HCT116 (cell line): ENCODE data around the gene TAS2R7. TPM values are rescaled to one million over a fixed set of nuclear protein-coding genes. Genes with fewer than 3 reads are reported as not detected.

Experiments used
- ATAC-seq: fragments of 200-7000 bp; cut with Tn5 transposase; 2 replicates; pipeline ENCODE4 v1.9.1; 2020; ENCODE audit warnings: mild to moderate bottlenecking, moderate library complexity
- BruUV-seq: library from RNA; stranded (reverse); fragments of 400-500 nt; replicated peaks from 2 replicates; lab custom pipeline; 2021; lab: Mats Ljungman, UMichigan
- CTCF ChIA-PET: fragments of 300-600 bp; sonication (Branson Sonifier 250); formaldehyde crosslinking; loops from one replicate; lab custom pipeline; 2021; ENCODE audit warnings: antibody characterized with exemption; lab: Charles Lee
- POLR2A ChIA-PET: fragments of 300-600, 350-600 bp; sonication (Branson Sonifier 250); formaldehyde crosslinking; loops from one replicate; lab custom pipeline; 2021; ENCODE audit warnings: antibody characterized with exemption; lab: Charles Lee
- RAD21 ChIA-PET, 2 experiments: fragments of 300-600 bp; sonication (Branson Sonifier 250); formaldehyde crosslinking; loops; one replicate each; lab custom pipeline; 2023; ENCODE audit warnings: low total read pairs in 2 of 2; ENCODE audit not compliant: uncharacterized antibody in 2 of 2, unreplicated experiment in 2 of 2, low non-redundant PET in 1 of 2; lab: Charles Lee
- DNase-seq: peaks from one replicate; pipeline ENCODE4 v3.0.0-alpha.2; 2010; ENCODE audit warnings: low read depth, low spot score
- H2AFZ ChIP-seq: fragments of 200-600 bp; shearing (Covaris generic), sonication (generic); 2 replicates; pipeline ENCODE4 v1.6.1; 2017; ENCODE audit warnings: low read depth, mixed run types, mixed read lengths, antibody characterized with exemption, low read length; ENCODE audit not compliant: poor library complexity, severe bottlenecking
- H3K27ac ChIP-seq: 2 replicates; pipeline ENCODE4 v1.5.1; 2012; ENCODE audit warnings: low read depth, low read length
- H3K27me3 ChIP-seq: fragments of 200-600 bp; sonication (generic); 2 replicates; pipeline ENCODE4 v1.6.1; 2016; ENCODE audit warnings: mixed run types, low read length, mixed read lengths; ENCODE audit not compliant: insufficient read depth
- H3K36me3 ChIP-seq, 2 experiments: fragments of 200-500 bp in 1 of 2; fragments of 200-600 bp in 1 of 2; sonication (Bioruptor generic) in 1 of 2; sonication (generic) in 1 of 2; 2 replicates each; pipeline versions ENCODE4 v1.5.1 to v1.6.1; 2014 to 2016; ENCODE audit warnings: low read length in 2 of 2, inconsistent platforms in 1 of 2, mixed read lengths in 1 of 2, mixed run types in 1 of 2; ENCODE audit not compliant: insufficient read depth in 2 of 2, control insufficient read depth in 1 of 2
- H3K4me1 ChIP-seq, 2 experiments: fragments of 200-600 bp in 1 of 2; sonication (generic) in 1 of 2; 2 replicates each; pipeline versions ENCODE4 v1.5.1 to v1.6.1; 2012 to 2017; ENCODE audit warnings: low read length in 2 of 2, inconsistent platforms in 1 of 2, mild to moderate bottlenecking in 1 of 2, mixed read lengths in 1 of 2, mixed run types in 1 of 2, moderate library complexity in 1 of 2; ENCODE audit not compliant: insufficient read depth in 2 of 2, control insufficient read depth in 1 of 2
- H3K4me2 ChIP-seq: fragments of 200-600 bp; sonication (generic); 2 replicates; pipeline ENCODE4 v1.6.1; 2017; ENCODE audit warnings: mixed run types, low read length, mixed read lengths
- H3K4me3 ChIP-seq, 2 experiments: fragments of 200-600 bp in 1 of 2; sonication (generic) in 1 of 2; replicated peaks in 1 of 2; 2 replicates each; pipeline ENCODE4 v1.5.1; 2011 to 2016; ENCODE audit warnings: low read length in 2 of 2, control low read depth in 1 of 2, low read depth in 1 of 2, mild to moderate bottlenecking in 1 of 2, mixed read lengths in 1 of 2, mixed run types in 1 of 2
- H3K79me2 ChIP-seq: fragments of 200-600 bp; sonication (generic); 2 replicates; pipeline ENCODE4 v1.6.1; 2017; ENCODE audit warnings: mild to moderate bottlenecking, mixed run types, low read length, moderate library complexity, mixed read lengths; ENCODE audit not compliant: insufficient read depth
- H3K9ac ChIP-seq: fragments of 200-600 bp; sonication (generic); 2 replicates; pipeline ENCODE4 v1.6.1; 2016; ENCODE audit warnings: low read length, mixed read lengths
- H3K9me2 ChIP-seq: fragments of 200-600 bp; sonication (generic), shearing (Covaris generic); 2 replicates; pipeline ENCODE4 v1.6.1; 2017; ENCODE audit warnings: mixed run types, mild to moderate bottlenecking, moderate library complexity; ENCODE audit not compliant: insufficient read depth
- H3K9me3 ChIP-seq, 2 experiments: fragments of 200-500 bp in 1 of 2; fragments of 200-600 bp in 1 of 2; sonication (Bioruptor generic) in 1 of 2; sonication (generic) in 1 of 2; 2 replicates each; pipeline ENCODE4 v1.6.1; 2014 to 2017; ENCODE audit warnings: low read length in 2 of 2, mixed read lengths in 2 of 2, inconsistent platforms in 1 of 2, low read depth in 1 of 2, mild to moderate bottlenecking in 1 of 2, mixed run types in 1 of 2, moderate library complexity in 1 of 2; ENCODE audit not compliant: control insufficient read depth in 1 of 2, insufficient read depth in 1 of 2
- H4K20me1 ChIP-seq: fragments of 200-600 bp; sonication (generic), shearing (Covaris generic); 2 replicates; pipeline ENCODE4 v1.6.1; 2017; ENCODE audit warnings: mixed run types, mild to moderate bottlenecking, moderate library complexity; ENCODE audit not compliant: insufficient read depth
- CBX3 ChIP-seq: IDR thresholded peaks from 2 replicates; pipeline ENCODE4 v1.6.1; 2012; ENCODE audit warnings: low read depth
- CEBPB ChIP-seq: IDR thresholded peaks from 2 replicates; pipeline ENCODE4 v1.6.1; 2012; ENCODE audit warnings: low read depth
- CTCF ChIP-seq, 3 experiments: fragments of 200-600 bp in 1 of 3; sonication (generic) in 1 of 3; IDR thresholded peaks in 2 of 3; conservative IDR thresholded peaks in 1 of 3; 2 replicates each; pipeline ENCODE4 v1.5.1; 2012 to 2017; ENCODE audit warnings: low read depth in 2 of 3, low read length in 2 of 3, antibody characterized with exemption in 1 of 3, borderline replicate concordance in 1 of 3, control low read depth in 1 of 3, mild to moderate bottlenecking in 1 of 3, mixed read lengths in 1 of 3, mixed run types in 1 of 3, moderate library complexity in 1 of 3; ENCODE audit not compliant: insufficient read depth in 1 of 3
- EGR1 ChIP-seq: IDR thresholded peaks from 2 replicates; pipeline ENCODE4 v1.6.1; 2012; ENCODE audit warnings: low read depth
- EZH2phosphoT487 ChIP-seq: fragments of 200-600 bp; IDR thresholded peaks from 2 replicates; pipeline ENCODE4 v1.6.1; 2018; ENCODE audit warnings: antibody characterized with exemption, borderline replicate concordance
- JUND ChIP-seq: IDR thresholded peaks from 2 replicates; pipeline ENCODE4 v1.6.1; 2012
- MAX ChIP-seq: IDR thresholded peaks from 2 replicates; pipeline ENCODE4 v1.6.1; 2012
- RAD21 ChIP-seq: IDR thresholded peaks from 2 replicates; pipeline ENCODE4 v1.6.1; 2012; ENCODE audit warnings: low read depth, mild to moderate bottlenecking
- REST ChIP-seq: IDR thresholded peaks from 2 replicates; pipeline ENCODE4 v1.6.1; 2012; ENCODE audit warnings: low read depth
- SP1 ChIP-seq: IDR thresholded peaks from 2 replicates; pipeline ENCODE4 v1.6.1; 2012; ENCODE audit warnings: low read depth
- ZBTB33 ChIP-seq: IDR thresholded peaks from 2 replicates; pipeline ENCODE4 v1.6.1; 2011; ENCODE audit warnings: mild to moderate bottlenecking, low read length, moderate library complexity; ENCODE audit not compliant: insufficient replicate concordance; ENCODE audit errors: extremely low read depth
- intact Hi-C: fragments of 100-400 bp; cut with micrococcal nuclease; formaldehyde crosslinking; loops from 2 replicates; pipeline ENCODE4 v1.10.0; 2022
- total RNA-seq: library from RNA; stranded (reverse); gene quantifications from one replicate; pipeline ENCODE4 v1.2.1, GENCODE V29; 2021; ENCODE audit not compliant: unreplicated experiment

The TAS2R7 gene
- total RNA-seq, 1 experiment from 2014 or later: not detected

- peaks cover 0 to 6% of the 10 kb centered on the region in 2 experiments; a peak in 1 of 4 replicates for H3K9me3 ChIP-seq
- H3K9ac ChIP-seq: no peak overlapping the region
- H3K9me2 ChIP-seq: no peaks in the 10 kb centered on the region
- no peak overlapping the region for H3K4me3 ChIP-seq
- ChIA-PET CTCF (interaction anchor here (2.8 to 4.3 kb wide), 2 partner anchors 9 to 12 kb away, joined by 13 to 15 read pairs; no protein-coding TSS in a partner anchor), RAD21 (no interaction called here)
- H3K27me3 ChIP-seq: no peaks in the 10 kb centered on the region
- no peak for ATAC-seq
- no peaks in the 10 kb centered on the region for H4K20me1 ChIP-seq
- TF ChIP-seq JUND (no peak), CEBPB (no peak), MAX (no peak), CTCF (IDR thresholded peaks at IDR 0.05 in 2 of 3, conservative IDR thresholded peaks at IDR 0.05 in 1 of 3; ENCODE audit: borderline replicate concordance in 1 of 3, insufficient read depth in 1 of 3, low read depth in 2 of 3, low read length in 2 of 3) (no peak), RAD21 (no peak), CBX3 (no peak), SP1 (no peak), EGR1 (no peak), REST (no peak), EZH2phosphoT487 (no peak), ZBTB33 (no peak)
- TF ChIP-seq, all 23 proteins: peak for 0
- BruUV-seq: no TSS peak
- Histone ChIP-seq H3K79me2 (no peaks in the 10 kb centered on the region), H2AFZ (peak overlapping the region; percentile 37), H3K27ac (no peak overlapping the region), H3K4me1 (no peaks in the 10 kb centered on the region), H3K36me3 (no peaks in the 10 kb centered on the region), H3K4me2 (no peak overlapping the region)
- no peak for DNase-seq
- intact Hi-C loops: loop anchor here (10.0 kb wide), 1 partner anchor 725 kb away; the partner anchor contains the start of gene CLEC9A
- POLR2A ChIA-PET: no interaction called here
These were observed 42.8 kb downstream of the TAS2R7 start for GRCh38 chr12:10759657-10760056.
